ENCODE results near the gene NAA50.

NAA50 gene

GRCh38 chr3:113745756-113746547 is at the start of gene NAA50:
Gene NAA50, minus strand, starts transcription at chr3:113746249. Its CDS starts 300 bp downstream, at chr3:113745949.
- peaks cover 0 to 5% of the 10 kb centered on the region in 2 donors for H3K36me3 ChIP-seq (ENCODE audit: control insufficient read depth in 2 of 2, insufficient read depth in 2 of 2, low read length in 2 of 2)
- H3K27ac ChIP-seq (ENCODE audit: low read depth in 2 of 2, low read length in 2 of 2) = peak within 1 kb of the TSS; percentile 99 to 100
- peak within 1 kb of the TSS; percentile 92 to 95 for H3K4me3 ChIP-seq (ENCODE audit: low read length in 2 of 2)
- H3K4me1 ChIP-seq (ENCODE audit: control insufficient read depth in 2 of 2, insufficient read depth in 2 of 2, low read length in 2 of 2) = peaks cover 9 to 32% of the 10 kb centered on the region in 2 donors
- no peaks in the 10 kb centered on the region for H3K9me3 ChIP-seq (ENCODE audit: control insufficient read depth in 2 of 2, low read length in 2 of 2)
- peak within 1 kb of the TSS; percentile 90 to 92 for H3K9ac ChIP-seq (ENCODE audit: low read depth in 1 of 2, low read length in 2 of 2)
- H3K27me3 ChIP-seq (ENCODE audit: control insufficient read depth in 2 of 2, insufficient read depth in 2 of 2, low read length in 2 of 2) = no peaks in the 10 kb centered on the region

GRCh38 chr3:113795693-113796092 is 49.6 kb upstream of the NAA50 start:
- H3K27ac ChIP-seq (ENCODE audit: low read depth in 2 of 2, low read length in 2 of 2) = no peak overlapping the region
- no peaks in the 10 kb centered on the region for H3K4me1 ChIP-seq (ENCODE audit: control insufficient read depth in 2 of 2, insufficient read depth in 2 of 2, low read length in 2 of 2)
- H3K27me3 ChIP-seq (ENCODE audit: control insufficient read depth in 2 of 2, insufficient read depth in 2 of 2, low read length in 2 of 2) = no peaks in the 10 kb centered on the region
- peaks cover 26 to 28% of the 10 kb centered on the region in 2 donors for H3K36me3 ChIP-seq (ENCODE audit: control insufficient read depth in 2 of 2, insufficient read depth in 2 of 2, low read length in 2 of 2)
- no peak overlapping the region for H3K4me3 ChIP-seq (ENCODE audit: low read length in 2 of 2)
- no peak overlapping the region for H3K9ac ChIP-seq (ENCODE audit: low read depth in 1 of 2, low read length in 2 of 2)
- no peaks in the 10 kb centered on the region for H3K9me3 ChIP-seq (ENCODE audit: control insufficient read depth in 2 of 2, low read length in 2 of 2)

- no peaks in the 10 kb centered on the region for H3K9me3 ChIP-seq (ENCODE audit: control insufficient read depth in 2 of 2, low read length in 2 of 2)
- H3K36me3 ChIP-seq (ENCODE audit: control insufficient read depth in 2 of 2, insufficient read depth in 2 of 2, low read length in 2 of 2) = peaks cover 23 to 31% of the 10 kb centered on the region in 2 donors
- H3K9ac ChIP-seq (ENCODE audit: low read depth in 1 of 2, low read length in 2 of 2) = no peak overlapping the region
- H3K4me3 ChIP-seq (ENCODE audit: low read length in 2 of 2) = no peak overlapping the region
- no peaks in the 10 kb centered on the region for H3K4me1 ChIP-seq (ENCODE audit: control insufficient read depth in 2 of 2, insufficient read depth in 2 of 2, low read length in 2 of 2)
- no peaks in the 10 kb centered on the region for H3K27me3 ChIP-seq (ENCODE audit: control insufficient read depth in 2 of 2, insufficient read depth in 2 of 2, low read length in 2 of 2)
- H3K27ac ChIP-seq (ENCODE audit: low read depth in 2 of 2, low read length in 2 of 2) = no peak overlapping the region
Measured at GRCh38 chr3:113794526-113794925, 48.5 kb upstream of the NAA50 start.

- Histone ChIP-seq H3K4me3 (ENCODE audit: low read length in 2 of 2) (no peak overlapping the region), H3K27ac (ENCODE audit: low read depth in 2 of 2, low read length in 2 of 2) (no peak overlapping the region), H3K9me3 (ENCODE audit: control insufficient read depth in 2 of 2, low read length in 2 of 2) (no peaks in the 10 kb centered on the region), H3K4me1 (ENCODE audit: control insufficient read depth in 2 of 2, insufficient read depth in 2 of 2, low read length in 2 of 2) (no peaks in the 10 kb centered on the region), H3K27me3 (ENCODE audit: control insufficient read depth in 2 of 2, insufficient read depth in 2 of 2, low read length in 2 of 2) (no peaks in the 10 kb centered on the region), H3K9ac (ENCODE audit: low read depth in 1 of 2, low read length in 2 of 2) (no peak overlapping the region), H3K36me3 (ENCODE audit: control insufficient read depth in 2 of 2, insufficient read depth in 2 of 2, low read length in 2 of 2) (peaks cover 15 to 24% of the 10 kb centered on the region in 2 donors)
Measured at GRCh38 chr3:113791381-113791780, 45.3 kb upstream of the NAA50 start.

- peaks cover 7 to 19% of the 10 kb centered on the region in 2 donors for H3K36me3 ChIP-seq (ENCODE audit: control insufficient read depth in 2 of 2, insufficient read depth in 2 of 2, low read length in 2 of 2)
- H3K4me3 ChIP-seq (ENCODE audit: low read length in 2 of 2) = no peak overlapping the region
- H3K27ac ChIP-seq (ENCODE audit: low read depth in 2 of 2, low read length in 2 of 2) = no peak overlapping the region
Measured at GRCh38 chr3:113783980-113784379, 37.9 kb upstream of the NAA50 start.

GRCh38 chr3:113783463-113783862 is 37.4 kb upstream of the NAA50 start:
- Histone ChIP-seq H3K27me3 (ENCODE audit: control insufficient read depth in 2 of 2, insufficient read depth in 2 of 2, low read length in 2 of 2) (no peaks in the 10 kb centered on the region), H3K9ac (ENCODE audit: low read depth in 1 of 2, low read length in 2 of 2) (no peak overlapping the region), H3K27ac (ENCODE audit: low read depth in 2 of 2, low read length in 2 of 2) (no peak overlapping the region), H3K4me3 (ENCODE audit: low read length in 2 of 2) (no peak overlapping the region), H3K36me3 (ENCODE audit: control insufficient read depth in 2 of 2, insufficient read depth in 2 of 2, low read length in 2 of 2) (peaks cover 4 to 16% of the 10 kb centered on the region in 2 donors), H3K9me3 (ENCODE audit: control insufficient read depth in 2 of 2, low read length in 2 of 2) (no peaks in the 10 kb centered on the region), H3K4me1 (ENCODE audit: control insufficient read depth in 2 of 2, insufficient read depth in 2 of 2, low read length in 2 of 2) (no peaks in the 10 kb centered on the region)

More at GRCh38 chr3:113783980-113784379, 37.9 kb upstream of the NAA50 start:
- no peaks in the 10 kb centered on the region for H3K4me1 ChIP-seq (ENCODE audit: control insufficient read depth in 2 of 2, insufficient read depth in 2 of 2, low read length in 2 of 2)
- no peaks in the 10 kb centered on the region for H3K27me3 ChIP-seq (ENCODE audit: control insufficient read depth in 2 of 2, insufficient read depth in 2 of 2, low read length in 2 of 2)
- no peaks in the 10 kb centered on the region for H3K9me3 ChIP-seq (ENCODE audit: control insufficient read depth in 2 of 2, low read length in 2 of 2)
- H3K9ac ChIP-seq (ENCODE audit: low read depth in 1 of 2, low read length in 2 of 2) = no peak overlapping the region

- Histone ChIP-seq H3K9me3 (ENCODE audit: control insufficient read depth in 2 of 2, low read length in 2 of 2) (no peaks in the 10 kb centered on the region), H3K27me3 (ENCODE audit: control insufficient read depth in 2 of 2, insufficient read depth in 2 of 2, low read length in 2 of 2) (no peaks in the 10 kb centered on the region), H3K36me3 (ENCODE audit: control insufficient read depth in 2 of 2, insufficient read depth in 2 of 2, low read length in 2 of 2) (peaks cover 0 to 4% of the 10 kb centered on the region in 2 donors), H3K4me3 (ENCODE audit: low read length in 2 of 2) (no peak overlapping the region), H3K27ac (ENCODE audit: low read depth in 2 of 2, low read length in 2 of 2) (no peak overlapping the region), H3K9ac (ENCODE audit: low read depth in 1 of 2, low read length in 2 of 2) (no peak overlapping the region), H3K4me1 (ENCODE audit: control insufficient read depth in 2 of 2, insufficient read depth in 2 of 2, low read length in 2 of 2) (no peaks in the 10 kb centered on the region)
Measured at GRCh38 chr3:113776564-113776963, 30.5 kb upstream of the NAA50 start.

GRCh38 chr3:113775516-113775915 is 29.5 kb upstream of the NAA50 start:
- H3K9ac ChIP-seq (ENCODE audit: low read depth in 1 of 2, low read length in 2 of 2) = no peak overlapping the region
- H3K4me3 ChIP-seq (ENCODE audit: low read length in 2 of 2) = no peak overlapping the region
- peaks cover 0 to 2% of the 10 kb centered on the region in 2 donors for H3K36me3 ChIP-seq (ENCODE audit: control insufficient read depth in 2 of 2, insufficient read depth in 2 of 2, low read length in 2 of 2)
- no peaks in the 10 kb centered on the region for H3K9me3 ChIP-seq (ENCODE audit: control insufficient read depth in 2 of 2, low read length in 2 of 2)
- H3K27me3 ChIP-seq (ENCODE audit: control insufficient read depth in 2 of 2, insufficient read depth in 2 of 2, low read length in 2 of 2) = no peaks in the 10 kb centered on the region
- H3K27ac ChIP-seq (ENCODE audit: low read depth in 2 of 2, low read length in 2 of 2) = no peak overlapping the region
- H3K4me1 ChIP-seq (ENCODE audit: control insufficient read depth in 2 of 2, insufficient read depth in 2 of 2, low read length in 2 of 2) = no peaks in the 10 kb centered on the region

- Histone ChIP-seq H3K36me3 (ENCODE audit: control insufficient read depth in 2 of 2, insufficient read depth in 2 of 2, low read length in 2 of 2) (no peaks in the 10 kb centered on the region), H3K9ac (ENCODE audit: low read depth in 1 of 2, low read length in 2 of 2) (no peak overlapping the region), H3K4me1 (ENCODE audit: control insufficient read depth in 2 of 2, insufficient read depth in 2 of 2, low read length in 2 of 2) (no peaks in the 10 kb centered on the region), H3K4me3 (ENCODE audit: low read length in 2 of 2) (no peak overlapping the region), H3K27ac (ENCODE audit: low read depth in 2 of 2, low read length in 2 of 2) (no peak overlapping the region), H3K27me3 (ENCODE audit: control insufficient read depth in 2 of 2, insufficient read depth in 2 of 2, low read length in 2 of 2) (no peaks in the 10 kb centered on the region), H3K9me3 (ENCODE audit: control insufficient read depth in 2 of 2, low read length in 2 of 2) (no peaks in the 10 kb centered on the region)
Measured at GRCh38 chr3:113773381-113773780, 27.3 kb upstream of the NAA50 start.

- Histone ChIP-seq H3K4me3 (ENCODE audit: low read length in 2 of 2) (no peak overlapping the region), H3K9ac (ENCODE audit: low read depth in 1 of 2, low read length in 2 of 2) (no peak overlapping the region)
Measured at GRCh38 chr3:113771993-113772392, 25.9 kb upstream of the NAA50 start.

More at GRCh38 chr3:113771993-113772392, 25.9 kb upstream of the NAA50 start:
- no peaks in the 10 kb centered on the region for H3K4me1 ChIP-seq (ENCODE audit: control insufficient read depth in 2 of 2, insufficient read depth in 2 of 2, low read length in 2 of 2)
- no peaks in the 10 kb centered on the region for H3K36me3 ChIP-seq (ENCODE audit: control insufficient read depth in 2 of 2, insufficient read depth in 2 of 2, low read length in 2 of 2)
- H3K9me3 ChIP-seq (ENCODE audit: control insufficient read depth in 2 of 2, low read length in 2 of 2) = no peaks in the 10 kb centered on the region
- H3K27ac ChIP-seq (ENCODE audit: low read depth in 2 of 2, low read length in 2 of 2) = no peak overlapping the region
- H3K27me3 ChIP-seq (ENCODE audit: control insufficient read depth in 2 of 2, insufficient read depth in 2 of 2, low read length in 2 of 2) = no peaks in the 10 kb centered on the region
